ENCODE measurements around the gene SIGLEC10.

GRCh38 chr19:51422053-51422448 lies 4.6 kb upstream of the SIGLEC10 start:
- TF ChIP-seq, protein P1, sequence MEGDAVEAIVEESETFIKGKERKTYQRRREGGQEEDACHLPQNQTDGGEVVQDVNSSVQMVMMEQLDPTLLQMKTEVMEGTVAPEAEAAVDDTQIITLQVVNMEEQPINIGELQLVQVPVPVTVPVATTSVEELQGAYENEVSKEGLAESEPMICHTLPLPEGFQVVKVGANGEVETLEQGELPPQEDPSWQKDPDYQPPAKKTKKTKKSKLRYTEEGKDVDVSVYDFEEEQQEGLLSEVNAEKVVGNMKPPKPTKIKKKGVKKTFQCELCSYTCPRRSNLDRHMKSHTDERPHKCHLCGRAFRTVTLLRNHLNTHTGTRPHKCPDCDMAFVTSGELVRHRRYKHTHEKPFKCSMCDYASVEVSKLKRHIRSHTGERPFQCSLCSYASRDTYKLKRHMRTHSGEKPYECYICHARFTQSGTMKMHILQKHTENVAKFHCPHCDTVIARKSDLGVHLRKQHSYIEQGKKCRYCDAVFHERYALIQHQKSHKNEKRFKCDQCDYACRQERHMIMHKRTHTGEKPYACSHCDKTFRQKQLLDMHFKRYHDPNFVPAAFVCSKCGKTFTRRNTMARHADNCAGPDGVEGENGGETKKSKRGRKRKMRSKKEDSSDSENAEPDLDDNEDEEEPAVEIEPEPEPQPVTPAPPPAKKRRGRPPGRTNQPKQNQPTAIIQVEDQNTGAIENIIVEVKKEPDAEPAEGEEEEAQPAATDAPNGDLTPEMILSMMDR (IDR thresholded peaks at IDR 0.05; ENCODE audit: insufficient read depth, low read depth, low read length): peak; percentile 52
- no peak for TF ChIP-seq EZH2 (IDR thresholded peaks at IDR 0.05; ENCODE audit: insufficient read depth, low read length)

All from astrocyte (in vitro differentiated cells and primary cell).